Endothelial cell of umbilical vein (primary cell): ENCODE results near the gene EDC3. TPM values are rescaled to one million over a fixed set of nuclear protein-coding genes. Genes with fewer than 3 reads are reported as not detected.
A peak's percentile ranks its signal among the peaks of the same experiment; 100 is the strongest.

Source experiments
- BruUV-seq: library from RNA; stranded (reverse); fragments of 400-500 nt; replicated peaks from 2 replicates; lab custom pipeline; 2021; lab: Mats Ljungman, UMichigan
- CTCF ChIA-PET: fragments of 300-600, 350-600 bp; sonication (Branson Sonifier 250); formaldehyde crosslinking; loops from one replicate; lab custom pipeline; 2021; ENCODE audit warnings: antibody characterized with exemption, inconsistent platforms; lab: Charles Lee
- POLR2A ChIA-PET: fragments of 300-600, 350-600 bp; sonication (Branson Sonifier 250); formaldehyde crosslinking; loops from one replicate; lab custom pipeline; 2021; ENCODE audit warnings: antibody characterized with exemption, inconsistent platforms; lab: Charles Lee
- DNase-seq: peaks from one replicate; pipeline ENCODE4 v3.0.0-alpha.2; 2011; ENCODE audit warnings: low read depth, low spot score
- FAIRE-seq: peaks from 2 replicates; lab custom pipeline; 2011; peaks lifted over from hg19 to GRCh38; lab: Jason Lieb, UNC
- H2AFZ ChIP-seq: 2 replicates; pipeline ENCODE4 v1.6.0; 2012; ENCODE audit warnings: low read depth, low read length, control low read depth, inconsistent platforms
- H3K27ac ChIP-seq: 2 replicates; pipeline ENCODE4 v1.5.1; 2011; ENCODE audit warnings: low read depth, mild to moderate bottlenecking, control low read depth, low read length, moderate library complexity; ENCODE audit not compliant: insufficient read depth
- H3K27me3 ChIP-seq, 2 experiments: 2 replicates each; pipeline versions ENCODE4 v1.6.0 to v1.6.1; 2011; ENCODE audit warnings: low read length in 2 of 2, mixed read lengths in 1 of 2; ENCODE audit not compliant: control insufficient read depth in 2 of 2, insufficient read depth in 2 of 2
- H3K36me3 ChIP-seq, 2 experiments: 2 replicates in 1 of 2; 3 replicates in 1 of 2; pipeline ENCODE4 v1.5.1; 2011; ENCODE audit warnings: low read length in 2 of 2, mild to moderate bottlenecking in 1 of 2, moderate library complexity in 1 of 2; ENCODE audit not compliant: control insufficient read depth in 2 of 2, insufficient read depth in 2 of 2; ENCODE audit errors: extremely low read depth in 1 of 2
- H3K4me1 ChIP-seq: 3 replicates; pipeline ENCODE4 v1.5.1; 2011; ENCODE audit warnings: mild to moderate bottlenecking, low read length; ENCODE audit not compliant: control insufficient read depth, insufficient read depth; ENCODE audit errors: extremely low read depth
- H3K4me2 ChIP-seq: 2 replicates; pipeline ENCODE4 v1.6.1; 2011; ENCODE audit warnings: low read length, control low read depth, mixed read lengths; ENCODE audit not compliant: insufficient read depth
- H3K4me3 ChIP-seq, 3 experiments: fragments of 200-600 bp in 1 of 3; sonication (generic), shearing (Covaris generic) in 1 of 3; replicated peaks in 1 of 3; 2 replicates each; pipeline ENCODE4 v1.5.1; 2011 to 2016; ENCODE audit warnings: control low read depth in 3 of 3, low read length in 3 of 3, mild to moderate bottlenecking in 2 of 3, inconsistent platforms in 1 of 3, low read depth in 1 of 3, moderate library complexity in 1 of 3; ENCODE audit not compliant: insufficient read depth in 1 of 3
- H3K79me2 ChIP-seq: 2 replicates; pipeline ENCODE4 v1.6.0; 2012; ENCODE audit warnings: low read length, inconsistent platforms; ENCODE audit not compliant: control insufficient read depth, insufficient read depth
- H3K9ac ChIP-seq: replicated peaks from 2 replicates; pipeline ENCODE3; 2011; ENCODE audit warnings: low read length, control low read depth; ENCODE audit not compliant: insufficient read depth; ENCODE audit errors: extremely low read depth
- H3K9me1 ChIP-seq: replicated peaks from 3 replicates; pipeline ENCODE4 v1.6.0; 2011; ENCODE audit warnings: mild to moderate bottlenecking, low read length; ENCODE audit not compliant: control insufficient read depth, insufficient read depth; ENCODE audit errors: extremely low read depth
- H3K9me3 ChIP-seq: replicated peaks from 2 replicates; pipeline ENCODE4 v1.5.1; 2012; ENCODE audit warnings: low read length, inconsistent platforms; ENCODE audit not compliant: control insufficient read depth, insufficient read depth
- H4K20me1 ChIP-seq: replicated peaks from 2 replicates; pipeline ENCODE3; 2011; ENCODE audit warnings: mild to moderate bottlenecking, low read length; ENCODE audit not compliant: control insufficient read depth, insufficient read depth; ENCODE audit errors: extremely low read depth
- EZH2 ChIP-seq: IDR thresholded peaks from 2 replicates; pipeline ENCODE4 v1.6.1; 2012; ENCODE audit warnings: borderline replicate concordance, low read depth, mild to moderate bottlenecking, moderate library complexity, low read length, inconsistent platforms; ENCODE audit not compliant: severe bottlenecking
- FOS ChIP-seq: IDR thresholded peaks from 2 replicates; pipeline ENCODE4 v1.6.1; 2011; ENCODE audit warnings: mild to moderate bottlenecking, low read length, moderate library complexity, borderline replicate concordance; ENCODE audit not compliant: insufficient read depth
- GATA2 ChIP-seq: IDR thresholded peaks from 2 replicates; pipeline ENCODE4 v1.7.0; 2011; ENCODE audit warnings: low read depth, mild to moderate bottlenecking, moderate library complexity, mixed read lengths, low read length; ENCODE audit not compliant: insufficient read length, insufficient read depth
- JUN ChIP-seq: IDR thresholded peaks from 2 replicates; pipeline ENCODE4 v1.6.1; 2011; ENCODE audit warnings: borderline replicate concordance, low read depth; ENCODE audit not compliant: insufficient read length, insufficient read depth
- MYC ChIP-seq: IDR thresholded peaks from one replicate; pipeline ENCODE4 v1.6.1; 2011; ENCODE audit warnings: mild to moderate bottlenecking, low read depth, low read length
- POLR2A ChIP-seq: IDR thresholded peaks from 2 replicates; pipeline ENCODE4 v1.6.1; 2012; ENCODE audit warnings: low read depth, mild to moderate bottlenecking, control low read depth, low read length
- POLR2AphosphoS5 ChIP-seq: IDR thresholded peaks from 2 replicates; pipeline ENCODE4 v1.6.1; 2012; ENCODE audit warnings: low read depth, mild to moderate bottlenecking, control low read depth, low read length, moderate library complexity; ENCODE audit not compliant: insufficient read depth
- dilution Hi-C: fragments of 300-500 bp; cut with MboI; formaldehyde crosslinking; loops from one replicate; pipeline ENCODE4 v1.15.0; 2019; ENCODE audit warnings: low sequenced_read_pairs; ENCODE audit not compliant: extremely low pct_ligation_motif_present
- intact Hi-C: fragments of 100-400 bp; cut with micrococcal nuclease; formaldehyde crosslinking; loops from one replicate; pipeline ENCODE4 v1.10.0; 2022
- polyA plus RNA-seq, 4 experiments: library from polyadenylated mRNA; depleted of rRNA in 3 of 4; stranded (reverse) in 3 of 4; unstranded in 1 of 4; fragments of >200 nt; gene quantifications; 2 replicates each; pipeline versions ENCODE4 v1.2.1 to v1.2.3, GENCODE V29; 2011 to 2012; ENCODE audit warnings: missing spikeins in 1 of 4
- total RNA-seq: library from RNA; stranded (reverse); gene quantifications from 2 replicates; pipeline ENCODE4 v1.2.3, GENCODE V29; 2021
- TF ChIP-seq, protein P1 (sequence below), 2 donors: IDR thresholded peaks; 1 replicate in 1 of 2; 2 replicates in 1 of 2; pipeline ENCODE4 v1.5.1; 2011; ENCODE audit warnings: low read length in 2 of 2, mild to moderate bottlenecking in 2 of 2, moderate library complexity in 2 of 2, control low read depth in 1 of 2, inconsistent platforms in 1 of 2, low read depth in 1 of 2; ENCODE audit not compliant: insufficient read depth in 1 of 2; ENCODE audit errors: extremely low read depth in 1 of 2
- TF ChIP-seq, protein P2 (sequence below): IDR thresholded peaks from 2 replicates; pipeline ENCODE4 v1.6.1; 2011; ENCODE audit not compliant: insufficient read depth, insufficient read length

EDC3 gene
- total and polyA plus RNA-seq, 2 donors (not counting 3 experiments of a cell fraction or from before 2014, with no cell fraction given): 55.9 to 56.5 TPM

DNA sequence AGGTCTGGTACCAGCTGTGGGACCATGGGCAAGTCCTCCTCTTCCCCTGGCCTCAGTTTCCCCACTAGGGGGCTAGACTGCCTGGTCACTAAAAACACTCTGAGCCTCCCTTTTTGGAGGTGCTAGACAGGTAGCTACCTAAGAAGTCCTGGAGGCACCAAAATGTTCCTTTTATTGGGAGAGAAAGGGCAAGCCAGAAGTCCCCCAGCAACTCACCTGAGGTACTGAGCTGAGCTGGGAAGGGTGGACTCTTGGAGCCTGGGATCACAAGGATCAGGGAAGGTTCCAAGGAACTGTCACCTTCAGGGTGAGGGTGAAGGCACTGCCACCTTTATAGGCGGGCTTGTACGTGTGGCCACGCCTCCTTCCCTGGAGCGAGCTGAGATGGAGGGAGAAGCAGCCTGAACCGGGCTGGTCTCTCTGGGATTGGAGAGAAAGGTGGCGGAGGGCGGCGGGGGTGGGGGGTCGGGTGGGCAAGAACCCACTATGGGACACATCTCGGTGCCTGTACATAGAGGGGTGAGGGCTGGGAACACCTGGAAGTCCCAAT lies 29.5 kb upstream of the EDC3 start, which contains the start of gene CYP1A1:
TSS of gene CYP1A1 (minus strand) at position 304 of the 550 bp plus-strand sequence. CDS start 2,431 bp downstream, outside the sequence.
- H3K9ac ChIP-seq: peak within 1 kb of the TSS; percentile 17
- TSS peak; percentile 38 for BruUV-seq
- no peak within 1 kb of the TSS for H3K27ac ChIP-seq
- peak within 1 kb of the TSS; percentile 55 for H2AFZ ChIP-seq
- TF ChIP-seq, protein P1, sequence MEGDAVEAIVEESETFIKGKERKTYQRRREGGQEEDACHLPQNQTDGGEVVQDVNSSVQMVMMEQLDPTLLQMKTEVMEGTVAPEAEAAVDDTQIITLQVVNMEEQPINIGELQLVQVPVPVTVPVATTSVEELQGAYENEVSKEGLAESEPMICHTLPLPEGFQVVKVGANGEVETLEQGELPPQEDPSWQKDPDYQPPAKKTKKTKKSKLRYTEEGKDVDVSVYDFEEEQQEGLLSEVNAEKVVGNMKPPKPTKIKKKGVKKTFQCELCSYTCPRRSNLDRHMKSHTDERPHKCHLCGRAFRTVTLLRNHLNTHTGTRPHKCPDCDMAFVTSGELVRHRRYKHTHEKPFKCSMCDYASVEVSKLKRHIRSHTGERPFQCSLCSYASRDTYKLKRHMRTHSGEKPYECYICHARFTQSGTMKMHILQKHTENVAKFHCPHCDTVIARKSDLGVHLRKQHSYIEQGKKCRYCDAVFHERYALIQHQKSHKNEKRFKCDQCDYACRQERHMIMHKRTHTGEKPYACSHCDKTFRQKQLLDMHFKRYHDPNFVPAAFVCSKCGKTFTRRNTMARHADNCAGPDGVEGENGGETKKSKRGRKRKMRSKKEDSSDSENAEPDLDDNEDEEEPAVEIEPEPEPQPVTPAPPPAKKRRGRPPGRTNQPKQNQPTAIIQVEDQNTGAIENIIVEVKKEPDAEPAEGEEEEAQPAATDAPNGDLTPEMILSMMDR (IDR thresholded peaks at IDR 0.05; ENCODE audit: extremely low read depth in 1 of 2, insufficient read depth in 1 of 2, low read depth in 1 of 2, low read length in 2 of 2): no peak
- no peak for TF ChIP-seq POLR2A
- TF ChIP-seq GATA2: no peak
- no peak for TF ChIP-seq EZH2
- TF ChIP-seq MYC: no peak
- TF ChIP-seq FOS: no peak
- no peak for TF ChIP-seq JUN
- TF ChIP-seq, protein P2, sequence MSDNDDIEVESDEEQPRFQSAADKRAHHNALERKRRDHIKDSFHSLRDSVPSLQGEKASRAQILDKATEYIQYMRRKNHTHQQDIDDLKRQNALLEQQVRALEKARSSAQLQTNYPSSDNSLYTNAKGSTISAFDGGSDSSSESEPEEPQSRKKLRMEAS: no peak
- TF ChIP-seq POLR2AphosphoS5: no peak
- H3K4me3 ChIP-seq: peak within 1 kb of the TSS; percentile 17 to 46 (median 30)
- H3K9me1 ChIP-seq: no peaks in the 10 kb centered on the region
- POLR2A ChIA-PET: no interaction called here
- H3K4me2 ChIP-seq: peak within 1 kb of the TSS; percentile 40
- CTCF ChIA-PET: interaction anchor here (0.6 to 3.0 kb wide), 9 partner anchors 10 to 94 kb away, joined by 3 to 19 read pairs (median 3); no protein-coding TSS in a partner anchor
- H3K9me3 ChIP-seq: no peaks in the 10 kb centered on the region
- H3K79me2 ChIP-seq: no peaks in the 10 kb centered on the region
- DNase-seq (no peak), FAIRE-seq (peak; percentile 67)
- H3K4me1 ChIP-seq: peaks cover 12% of the 10 kb centered on the region
- intact Hi-C loops: no loop called here
- H4K20me1 ChIP-seq: no peaks in the 10 kb centered on the region
- no peaks in the 10 kb centered on the region for H3K27me3 ChIP-seq
- dilution Hi-C loops: no loop called here
- no peaks in the 10 kb centered on the region for H3K36me3 ChIP-seq
